ENCODE results near the gene MUC22. TPM values are rescaled to one million over a fixed set of nuclear protein-coding genes. Genes with fewer than 3 reads are reported as not detected.
A peak's percentile ranks its signal among the peaks of the same experiment; 100 is the strongest.
"Not testable (repeated sequence)": the region's sequence is repeated elsewhere in the genome, so short reads cannot be mapped to it uniquely, and the experiment has no call there.

The MUC22 gene
- not detected in 2 replicates for total RNA-seq (2014; rRNA removed; shearing (Covaris generic))

DNA sequence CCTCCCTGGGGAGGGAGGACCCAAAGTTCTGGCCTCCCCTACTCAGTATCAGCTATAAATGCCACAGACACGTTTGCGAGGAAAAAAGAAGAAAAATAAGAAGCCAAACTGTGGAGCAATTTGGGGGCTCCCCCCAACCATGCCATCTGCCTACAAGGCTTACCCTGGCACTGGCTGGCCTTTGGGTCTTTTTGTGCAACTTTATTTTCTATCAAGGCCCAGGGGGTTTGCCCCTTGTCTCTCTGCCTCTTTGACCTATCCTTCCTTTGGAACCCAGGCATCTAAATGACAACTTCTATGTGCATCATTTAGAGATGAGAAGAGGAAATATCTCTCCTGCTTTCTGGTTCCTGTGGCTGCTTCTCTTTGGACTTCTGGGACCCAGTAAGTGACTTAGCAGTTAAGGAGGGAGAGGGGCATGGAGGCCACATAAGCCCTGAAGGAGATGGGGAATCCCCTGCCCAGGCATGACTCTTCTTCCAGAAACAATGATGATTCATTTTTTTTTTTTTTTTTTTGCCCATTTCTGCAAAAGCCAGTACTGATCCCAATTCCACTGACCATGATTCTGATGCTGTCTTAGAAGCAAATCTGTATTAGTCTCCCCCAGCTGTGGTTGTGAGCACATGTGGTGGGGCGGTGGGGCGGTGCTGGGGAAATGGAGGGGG is at the start of gene MUC22:
Gene MUC22, plus strand, starts transcription at position 82 of the 668 bp plus-strand sequence. Its CDS starts 233 bp downstream, at position 315.
- no peak for DNase-seq (ENCODE audit: low spot score)

DNA sequence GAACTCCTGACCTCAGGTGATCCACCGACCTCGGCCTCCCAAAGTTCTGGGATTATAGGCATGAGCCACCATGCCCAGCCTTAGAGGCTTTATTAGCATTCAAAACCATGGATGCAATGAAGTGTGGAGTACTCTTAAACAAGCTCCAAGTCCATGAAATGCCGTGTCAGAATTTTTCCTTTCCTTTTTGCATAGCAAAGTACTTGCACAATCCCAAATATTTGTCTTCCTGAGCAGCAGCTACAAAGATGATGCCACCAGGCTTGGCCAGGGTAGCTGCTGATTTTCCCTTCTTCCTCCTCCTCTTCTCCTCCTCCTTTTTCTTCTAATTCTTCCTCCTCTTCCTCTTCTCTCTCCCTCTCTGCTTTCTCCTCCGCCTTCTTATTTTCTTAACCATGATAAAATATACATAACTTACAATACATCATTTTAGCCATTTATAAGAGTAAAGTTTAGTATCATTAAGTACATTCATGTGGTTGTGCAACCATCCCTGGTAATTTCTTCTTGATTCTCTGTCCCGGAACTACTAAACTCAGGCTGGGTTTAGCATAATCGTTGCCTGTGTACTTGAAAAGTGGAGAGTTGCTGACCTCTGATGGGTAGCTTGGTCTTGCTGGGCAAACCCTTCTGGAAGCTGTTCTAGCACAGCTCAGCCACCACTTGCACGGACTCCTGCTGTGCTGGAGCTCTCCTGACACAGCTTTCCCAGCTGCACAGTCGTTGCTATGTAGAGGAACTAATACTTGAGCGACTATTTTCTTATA is 49.2 kb upstream of the MUC22 start:
- DNase-seq (ENCODE audit: low spot score): no peak

GRCh38 chr6:30962716-30963115 is 47.6 kb upstream of the MUC22 start:
- no peak for DNase-seq (ENCODE audit: low spot score)

DNA sequence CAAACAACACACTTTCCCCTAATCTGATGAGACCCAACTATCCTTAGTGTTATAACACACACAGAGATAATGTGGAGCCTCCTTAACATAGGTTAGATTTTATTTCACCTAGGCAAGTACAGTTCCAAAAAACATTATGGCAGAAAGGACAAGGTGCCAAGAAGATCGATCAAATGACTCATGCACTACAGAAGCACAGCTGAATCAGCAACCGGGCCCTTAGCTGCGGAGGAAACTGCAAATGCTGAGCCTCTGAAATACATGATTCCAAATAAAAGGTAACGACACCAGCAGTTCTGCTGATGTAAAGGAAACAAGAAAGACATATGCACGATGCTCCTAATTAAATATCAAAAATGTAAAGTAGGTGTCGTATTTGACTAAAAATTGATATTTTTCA is 46.6 kb upstream of the MUC22 start:
- no peak for DNase-seq (ENCODE audit: low spot score)

DNA sequence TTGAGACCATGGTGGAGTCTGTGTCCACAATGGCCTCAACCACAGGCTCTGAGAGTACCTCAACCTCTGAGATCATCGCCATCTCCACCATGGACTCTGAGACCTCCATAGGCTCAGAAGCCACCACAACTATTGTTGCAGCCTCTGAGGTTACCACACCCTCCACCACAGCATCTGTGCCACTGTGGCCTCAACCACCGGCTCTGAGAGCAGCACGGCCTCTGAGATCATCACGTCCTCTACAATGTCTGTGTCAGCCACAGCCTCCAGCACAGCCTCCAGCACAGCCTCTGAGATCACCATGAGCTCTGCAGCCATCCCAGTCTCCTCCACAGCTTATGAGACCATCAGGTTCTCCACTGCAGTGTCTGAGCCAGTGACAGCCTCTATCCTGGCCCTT is 46.2 kb upstream of the MUC22 start:
- DNase-seq (ENCODE audit: low spot score): peak; percentile 29

GRCh38 chr6:30965140-30965601 is 45.1 kb upstream of the MUC22 start:
- no peak for DNase-seq (ENCODE audit: low spot score)

DNA sequence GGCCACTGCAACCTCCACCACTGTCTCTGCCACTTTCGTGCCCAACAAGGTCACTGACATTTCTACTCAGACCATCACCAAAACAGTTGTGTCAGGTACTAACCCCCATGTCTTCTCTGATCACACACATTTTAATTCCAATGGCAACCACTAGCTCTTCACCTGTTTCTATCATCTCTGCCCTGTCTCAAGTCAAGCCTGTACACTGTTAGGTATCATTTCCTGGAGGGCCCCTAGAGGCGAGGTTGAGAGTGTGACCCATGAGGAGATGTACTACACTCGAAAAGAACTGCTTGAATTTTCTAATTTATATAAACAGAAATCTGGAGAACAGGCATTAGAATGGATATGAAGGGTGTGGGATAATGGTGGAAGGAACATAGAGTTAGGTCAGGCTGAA is 44.1 kb upstream of the MUC22 start:
- DNase-seq (ENCODE audit: low spot score): no peak

- DNase-seq (ENCODE audit: low spot score): not testable (repeated sequence)
Observed at GRCh38 chr6:30969171-30969570, 41.1 kb upstream of the MUC22 start.

DNA sequence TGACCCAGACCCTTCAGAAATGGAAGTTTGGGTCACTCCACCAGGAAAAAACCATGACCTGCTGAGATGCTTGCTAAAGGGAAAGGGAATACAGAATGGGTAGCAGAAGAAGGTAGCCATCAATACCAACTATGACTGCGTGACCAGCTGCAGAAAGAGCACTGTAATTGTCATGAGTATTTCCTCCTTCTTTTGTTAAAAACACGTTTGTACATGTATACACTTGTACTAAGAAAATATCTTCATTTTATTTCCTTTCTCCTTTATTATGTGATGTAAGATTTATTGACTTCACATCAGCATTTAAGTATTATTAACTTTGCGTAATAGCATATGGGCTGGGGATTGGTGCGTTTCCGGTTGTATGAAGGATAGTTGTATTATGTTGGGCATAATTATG is 39.3 kb upstream of the MUC22 start:
- no peak for DNase-seq (ENCODE audit: low spot score)

- DNase-seq (ENCODE audit: low spot score): no peak
Observed at GRCh38 chr6:30972816-30973215, 37.5 kb upstream of the MUC22 start.

GRCh38 chr6:30974490-30975252 is 35.6 kb upstream of the MUC22 start:
- no peak for DNase-seq (ENCODE audit: low spot score)

- no peak for DNase-seq (ENCODE audit: low spot score)
Observed at GRCh38 chr6:30979141-30979540, 31.1 kb upstream of the MUC22 start.

DNA sequence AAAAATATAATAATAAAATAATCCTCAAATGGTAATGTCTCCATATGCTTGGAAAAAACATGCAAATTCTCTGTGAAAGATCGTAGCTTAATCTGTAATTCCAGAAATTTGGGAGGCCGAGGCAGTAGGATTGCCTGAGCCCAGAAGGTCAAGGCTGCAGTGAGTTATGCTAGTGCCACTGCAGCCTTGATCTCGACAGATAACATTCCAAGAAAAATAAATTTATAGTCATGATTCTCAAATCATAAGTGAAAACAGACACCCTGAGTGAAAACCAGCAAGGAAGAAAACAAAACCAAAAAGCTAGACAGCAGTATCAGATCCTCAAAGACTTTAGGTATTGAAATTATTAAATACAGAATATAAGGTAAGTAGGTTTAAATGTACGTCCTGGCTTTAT is 30.6 kb upstream of the MUC22 start:
- no peak for DNase-seq (ENCODE audit: low spot score)

- peak; percentile 71 for DNase-seq (ENCODE audit: low spot score)
Observed at GRCh38 chr6:30981942-30982772, 28.1 kb upstream of the MUC22 start.

- no peak for DNase-seq (ENCODE audit: low spot score)
Observed at GRCh38 chr6:30983439-30983838, 26.8 kb upstream of the MUC22 start, which contains the start of gene MUC21. TSS of gene MUC21 (plus strand) at chr6:30983718. CDS start at chr6:30983959, 241 bp downstream.

DNA sequence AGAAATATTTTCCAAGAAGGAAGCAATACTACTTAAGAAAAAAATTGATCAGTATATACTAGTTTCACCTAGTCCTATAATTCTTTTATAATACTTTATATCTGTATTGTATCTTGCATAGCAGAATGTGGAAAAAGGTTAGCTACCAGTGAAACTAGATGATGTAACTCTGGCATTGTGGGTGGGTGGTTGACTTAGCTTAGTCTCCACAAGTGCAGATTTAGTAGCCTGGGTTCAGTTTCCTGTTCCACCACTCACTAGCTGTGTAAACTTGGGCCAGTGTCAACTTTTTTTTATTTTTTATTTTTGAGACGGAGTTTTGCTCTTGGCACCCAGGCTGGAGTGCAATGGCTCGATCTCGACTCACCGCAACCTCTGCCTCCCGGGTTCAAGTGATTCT is 24.8 kb upstream of the MUC22 start:
- DNase-seq (ENCODE audit: low spot score): no peak

GRCh38 chr6:30987304-30987703 is 23.0 kb upstream of the MUC22 start:
- DNase-seq (ENCODE audit: low spot score): no peak

DNA sequence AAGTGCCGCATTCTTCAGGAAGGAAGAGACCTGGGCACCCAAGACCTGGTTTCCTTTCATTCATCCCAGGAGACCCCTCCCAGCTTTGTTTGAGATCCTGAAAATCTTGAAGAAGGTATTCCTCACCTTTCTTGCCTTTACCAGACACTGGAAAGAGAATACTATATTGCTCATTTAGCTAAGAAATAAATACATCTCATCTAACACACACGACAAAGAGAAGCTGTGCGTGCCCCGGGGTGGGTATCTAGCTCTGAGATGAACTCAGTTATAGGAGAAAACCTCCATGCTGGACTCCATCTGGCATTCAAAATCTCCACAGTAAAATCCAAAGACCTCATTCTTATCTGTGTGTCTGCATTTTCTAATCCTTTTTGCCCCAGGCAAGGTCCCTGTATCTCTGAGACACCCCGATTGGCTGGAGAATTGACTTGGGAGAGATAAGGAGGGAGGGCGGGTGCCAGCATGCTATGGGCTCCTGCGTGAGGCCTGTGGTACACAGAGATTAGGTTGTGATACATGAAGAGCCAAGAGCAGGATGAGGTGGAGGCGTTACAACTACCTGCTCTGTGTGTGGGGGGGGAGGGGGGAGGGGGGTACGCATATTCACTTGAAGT is 22.0 kb upstream of the MUC22 start:
- no peak for DNase-seq (ENCODE audit: low spot score)

- DNase-seq (ENCODE audit: low spot score): no peak
Observed at GRCh38 chr6:30990422-30991086, 19.7 kb upstream of the MUC22 start.

GRCh38 chr6:30991891-30992290 is 18.4 kb upstream of the MUC22 start:
- DNase-seq (ENCODE audit: low spot score): no peak
